ENCODE data around the gene SCARF1. TPM values are rescaled to one million over a fixed set of nuclear protein-coding genes. Genes with fewer than 3 reads are reported as not detected.
A peak's percentile ranks its signal among the peaks of the same experiment; 100 is the strongest.

The SCARF1 gene
- polyA plus RNA-seq, 1 donor (not counting 4 experiments of a cell fraction or from before 2014, with no cell fraction given) = 0.05 TPM

- Histone ChIP-seq H3K4me1 (ENCODE audit: control insufficient read depth, extremely low read depth, insufficient read depth, low read length) (peaks cover 17% of the 10 kb centered on the region), H3K4me2 (ENCODE audit: control insufficient read depth, extremely low read depth, insufficient read depth, low read depth, low read length) (peak within 1 kb of the TSS; percentile 86), H4K20me1 (ENCODE audit: control insufficient read depth, extremely low read depth, insufficient read depth, low read length) (peaks cover 2% of the 10 kb centered on the region), H3K79me2 (ENCODE audit: control insufficient read depth, insufficient read depth, low read length) (no peaks in the 10 kb centered on the region), H3K9me1 (ENCODE audit: control insufficient read depth, extremely low read depth, insufficient read depth, low read length) (no peaks in the 10 kb centered on the region), H3K36me3 (ENCODE audit: control insufficient read depth in 2 of 2, extremely low read depth in 1 of 2, insufficient read depth in 2 of 2, low read length in 2 of 2) (peaks cover 33% of the 10 kb centered on the region in 2 experiments), H3K4me3 (ENCODE audit: control insufficient read depth in 2 of 3, extremely low read depth in 1 of 3, insufficient read depth in 2 of 3, low read depth in 1 of 3, low read length in 3 of 3) (peak within 1 kb of the TSS; percentile 48 to 72 (median 71)), H3K9ac (ENCODE audit: control insufficient read depth, extremely low read depth, insufficient read depth, low read length) (peak within 1 kb of the TSS; percentile 74), H3K27ac (ENCODE audit: control insufficient read depth, insufficient read depth, low read length) (peak within 1 kb of the TSS; percentile 61), H3K9me3 (ENCODE audit: control insufficient read depth, low read depth, low read length) (no peaks in the 10 kb centered on the region), H2AFZ (ENCODE audit: control insufficient read depth, low read length) (peak within 1 kb of the TSS; percentile 88), H3K27me3 (ENCODE audit: control insufficient read depth, extremely low read depth, insufficient read depth, low read length) (no peaks in the 10 kb centered on the region)
- dilution Hi-C loops (cut with MboI; ENCODE audit: extremely low pct_ligation_motif_present, low sequenced_read_pairs) = no loop called here
- DNase-seq (ENCODE audit: low read depth, low spot score) = no peak
- TF ChIP-seq, protein P1, sequence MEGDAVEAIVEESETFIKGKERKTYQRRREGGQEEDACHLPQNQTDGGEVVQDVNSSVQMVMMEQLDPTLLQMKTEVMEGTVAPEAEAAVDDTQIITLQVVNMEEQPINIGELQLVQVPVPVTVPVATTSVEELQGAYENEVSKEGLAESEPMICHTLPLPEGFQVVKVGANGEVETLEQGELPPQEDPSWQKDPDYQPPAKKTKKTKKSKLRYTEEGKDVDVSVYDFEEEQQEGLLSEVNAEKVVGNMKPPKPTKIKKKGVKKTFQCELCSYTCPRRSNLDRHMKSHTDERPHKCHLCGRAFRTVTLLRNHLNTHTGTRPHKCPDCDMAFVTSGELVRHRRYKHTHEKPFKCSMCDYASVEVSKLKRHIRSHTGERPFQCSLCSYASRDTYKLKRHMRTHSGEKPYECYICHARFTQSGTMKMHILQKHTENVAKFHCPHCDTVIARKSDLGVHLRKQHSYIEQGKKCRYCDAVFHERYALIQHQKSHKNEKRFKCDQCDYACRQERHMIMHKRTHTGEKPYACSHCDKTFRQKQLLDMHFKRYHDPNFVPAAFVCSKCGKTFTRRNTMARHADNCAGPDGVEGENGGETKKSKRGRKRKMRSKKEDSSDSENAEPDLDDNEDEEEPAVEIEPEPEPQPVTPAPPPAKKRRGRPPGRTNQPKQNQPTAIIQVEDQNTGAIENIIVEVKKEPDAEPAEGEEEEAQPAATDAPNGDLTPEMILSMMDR (optimal IDR thresholded peaks at IDR 0.05 in 1 of 3, IDR thresholded peaks at IDR 0.05 in 1 of 3, conservative IDR thresholded peaks at IDR 0.05 in 1 of 3; ENCODE audit: extremely low read depth in 1 of 3, insufficient read depth in 2 of 3, low read length in 3 of 3) = no peak
- no peak for TF ChIP-seq EZH2 (IDR thresholded peaks at IDR 0.05; ENCODE audit: low read length)
- FAIRE-seq = no peak
Measured at GRCh38 chr17:1649844-1650501, 4.4 kb upstream of the SCARF1 start, which contains the start of gene RILP. Gene RILP, minus strand, starts transcription at chr17:1649866. Its CDS starts 62 bp downstream, at chr17:1649804.

DNA sequence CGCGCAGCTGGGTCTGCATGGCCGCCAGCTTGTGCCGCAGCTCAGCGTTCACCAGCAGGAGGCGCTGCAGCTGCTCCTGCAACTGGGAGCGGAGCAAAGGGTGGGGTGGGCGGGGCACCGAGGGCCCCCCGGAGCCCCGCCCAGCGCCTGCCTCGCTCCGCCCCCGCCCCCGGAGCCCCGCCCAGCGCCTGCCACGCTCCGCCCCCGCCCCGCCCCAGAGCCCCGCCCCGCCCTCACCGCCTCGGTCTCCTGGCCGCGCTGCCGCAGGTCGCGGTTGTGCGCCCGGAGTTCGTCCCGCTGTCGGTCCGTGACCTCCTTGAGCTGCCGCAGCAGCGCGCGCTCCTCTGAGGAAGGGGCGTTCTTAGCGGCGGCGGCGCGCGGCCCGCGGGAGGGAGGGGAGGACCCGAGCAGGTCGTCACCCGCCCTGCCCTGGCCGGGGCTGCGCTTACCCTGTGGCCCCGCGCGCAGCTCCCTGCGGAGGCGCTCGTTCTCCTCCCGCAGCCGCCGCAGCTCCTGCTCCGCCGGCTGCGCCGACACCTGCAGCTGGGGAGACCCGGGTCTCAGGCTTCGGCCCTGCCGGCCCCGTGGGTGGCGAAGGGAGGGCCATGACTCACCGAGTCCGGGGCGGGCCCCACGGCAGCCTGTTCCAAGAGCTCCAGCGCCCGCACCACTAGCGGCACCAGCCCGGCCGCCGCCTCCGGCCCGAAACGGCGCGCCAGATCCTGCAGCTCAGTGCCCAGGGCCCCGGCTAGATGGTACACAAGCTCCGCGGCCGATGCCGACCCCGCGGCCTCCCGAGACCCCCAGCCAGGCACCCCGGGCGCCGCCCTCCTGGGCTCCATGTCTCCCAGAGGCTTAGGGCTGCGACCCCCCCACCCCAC, 3.7 kb upstream of the SCARF1 start:
- FAIRE-seq = no peak
- H3K9me3 ChIP-seq (ENCODE audit: control insufficient read depth, low read depth, low read length) = no peaks in the 10 kb centered on the region
- no peak for TF ChIP-seq EZH2 (IDR thresholded peaks at IDR 0.05; ENCODE audit: low read length)
- TF ChIP-seq, protein P1 (optimal IDR thresholded peaks at IDR 0.05 in 1 of 3, IDR thresholded peaks at IDR 0.05 in 1 of 3, conservative IDR thresholded peaks at IDR 0.05 in 1 of 3; ENCODE audit: extremely low read depth in 1 of 3, insufficient read depth in 2 of 3, low read length in 3 of 3) = peak; percentile 47 to 93 (median 88)
- H3K9ac ChIP-seq (ENCODE audit: control insufficient read depth, extremely low read depth, insufficient read depth, low read length) = peak overlapping the region; percentile 74
- peaks cover 24% of the 10 kb centered on the region for H3K4me1 ChIP-seq (ENCODE audit: control insufficient read depth, extremely low read depth, insufficient read depth, low read length)
- peak overlapping the region; percentile 64 for H2AFZ ChIP-seq (ENCODE audit: control insufficient read depth, low read length)
- H3K36me3 ChIP-seq (ENCODE audit: control insufficient read depth in 2 of 2, extremely low read depth in 1 of 2, insufficient read depth in 2 of 2, low read length in 2 of 2) = peaks cover 28% of the 10 kb centered on the region in 2 experiments
- peak overlapping the region; percentile 86 for H3K4me2 ChIP-seq (ENCODE audit: control insufficient read depth, extremely low read depth, insufficient read depth, low read depth, low read length)
- H3K27me3 ChIP-seq (ENCODE audit: control insufficient read depth, extremely low read depth, insufficient read depth, low read length) = no peaks in the 10 kb centered on the region
- no peaks in the 10 kb centered on the region for H3K9me1 ChIP-seq (ENCODE audit: control insufficient read depth, extremely low read depth, insufficient read depth, low read length)
- H3K4me3 ChIP-seq (ENCODE audit: control insufficient read depth in 2 of 3, extremely low read depth in 1 of 3, insufficient read depth in 2 of 3, low read depth in 1 of 3, low read length in 3 of 3) = peak overlapping the region; percentile 48 to 72 (median 59)
- peak; percentile 82 for DNase-seq (ENCODE audit: low read depth, low spot score)
- H3K27ac ChIP-seq (ENCODE audit: control insufficient read depth, insufficient read depth, low read length) = peak overlapping the region; percentile 61
- no peaks in the 10 kb centered on the region for H3K79me2 ChIP-seq (ENCODE audit: control insufficient read depth, insufficient read depth, low read length)
- dilution Hi-C loops (cut with MboI; ENCODE audit: extremely low pct_ligation_motif_present, low sequenced_read_pairs) = no loop called here
- peaks cover 2% of the 10 kb centered on the region for H4K20me1 ChIP-seq (ENCODE audit: control insufficient read depth, extremely low read depth, insufficient read depth, low read length)
